ENCODE data around the gene SPX. TPM values are rescaled to one million over a fixed set of nuclear protein-coding genes. Genes with fewer than 3 reads are reported as not detected.

The SPX gene
- polyA plus RNA-seq, 2 of the 4 experiments (the other 2 are of a cell fraction): 2.9 to 39.8 TPM

- no peak for TF ChIP-seq ZSCAN20 (CRISPR knock-in tag; IDR thresholded peaks at IDR 0.05)
- no peak for TF ChIP-seq SMC3 (IDR thresholded peaks at IDR 0.05)
Measured at GRCh38 chr12:21573733-21574358, 47.8 kb downstream of the SPX start (continued).

GRCh38 chr12:21576431-21576830 is 50.3 kb downstream of the SPX start:
- no peak overlapping the region for H3K4me3 ChIP-seq
- ATAC-seq (no peak), FAIRE-seq (no peak), DNase-seq (ENCODE audit: low read depth in 1 of 2, low spot score in 1 of 2) (no peak)
- no peak overlapping the region for H3K27ac ChIP-seq
- no peaks in the 10 kb centered on the region for H3K9me3 ChIP-seq
- no peaks in the 10 kb centered on the region for H3K4me1 ChIP-seq
- WGBS (ENCODE audit: missing lambda C conversion rate): 57% methylated on average over 2 of the region's 2 CpGs
- H3K4me2 ChIP-seq: no peak overlapping the region
- POLR2A ChIA-PET: no interaction called here
- CTCF ChIA-PET: no interaction called here
- TF ChIP-seq CHD2 (IDR thresholded peaks at IDR 0.05; ENCODE audit: low read length, partially characterized antibody) (no peak), HOXB13 (CRISPR knock-in tag; IDR thresholded peaks at IDR 0.05; ENCODE audit: low read depth) (no peak), GATA3 (IDR thresholded peaks at IDR 0.05; ENCODE audit: borderline replicate concordance) (no peak), BCL3 (IDR thresholded peaks at IDR 0.05) (no peak), USF2 (IDR thresholded peaks at IDR 0.05) (no peak), NFE2L2 (conservative IDR thresholded peaks at IDR 0.05; ENCODE audit: low read length) (no peak), MAZ (IDR thresholded peaks at IDR 0.05; ENCODE audit: borderline replicate concordance, low read depth, low read length) (no peak), ZSCAN20 (CRISPR knock-in tag; IDR thresholded peaks at IDR 0.05) (no peak), HOXB5 (CRISPR knock-in tag; IDR thresholded peaks at IDR 0.05) (no peak), PBX3 (IDR thresholded peaks at IDR 0.05) (no peak), HEYL (CRISPR knock-in tag; IDR thresholded peaks at IDR 0.05) (no peak), RAD21 (conservative IDR thresholded peaks at IDR 0.05 in 1 of 2, IDR thresholded peaks at IDR 0.05 in 1 of 2) (no peak), SREBF2 (IDR thresholded peaks at IDR 0.05) (no peak), MAX (IDR thresholded peaks at IDR 0.05) (no peak)

- WGBS (ENCODE audit: missing lambda C conversion rate): 92% methylated on average over 1 of the region's 1 CpG
- no peak overlapping the region for H3K4me2 ChIP-seq
- no peak for FAIRE-seq
- no peak for DNase-seq (ENCODE audit: low read depth in 1 of 2, low spot score in 1 of 2)
- ChIA-PET CTCF (no interaction called here), POLR2A (no interaction called here)
- no peak for ATAC-seq
- H3K27ac ChIP-seq: no peak overlapping the region
- H3K9me3 ChIP-seq: no peaks in the 10 kb centered on the region
- H3K4me3 ChIP-seq: no peak overlapping the region
- H3K4me1 ChIP-seq: no peaks in the 10 kb centered on the region
- TF ChIP-seq CHD2 (IDR thresholded peaks at IDR 0.05; ENCODE audit: low read length, partially characterized antibody) (no peak), HEYL (CRISPR knock-in tag; IDR thresholded peaks at IDR 0.05) (no peak), ZC3H11A (IDR thresholded peaks at IDR 0.05) (no peak), ZFP36 (IDR thresholded peaks at IDR 0.05; ENCODE audit: borderline replicate concordance, partially characterized antibody) (no peak), HOXB13 (CRISPR knock-in tag; IDR thresholded peaks at IDR 0.05; ENCODE audit: low read depth) (no peak), FOSL2 (IDR thresholded peaks at IDR 0.05) (no peak), FOSL2 (CRISPR knock-in tag; IDR thresholded peaks at IDR 0.05) (no peak), BHLHE40 (IDR thresholded peaks at IDR 0.05; ENCODE audit: low read depth, low read length) (no peak), CBX2 (IDR thresholded peaks at IDR 0.05; ENCODE audit: borderline replicate concordance, low read depth) (no peak), HOXA7 (CRISPR knock-in tag; IDR thresholded peaks at IDR 0.05) (no peak), POLR2AphosphoS2 (conservative IDR thresholded peaks at IDR 0.05; ENCODE audit: low read length) (no peak), ELK1 (IDR thresholded peaks at IDR 0.05; ENCODE audit: low read depth, low read length) (no peak), HOXB5 (CRISPR knock-in tag; IDR thresholded peaks at IDR 0.05) (no peak)
Measured at GRCh38 chr12:21577516-21577915, 51.4 kb downstream of the SPX start.
